H1 (cell line): ENCODE measurements around the gene PTP4A1. TPM values are rescaled to one million over a fixed set of nuclear protein-coding genes. Genes with fewer than 3 reads are reported as not detected.

ENCODE experiments used
- POLR2AphosphoS5 ChIP-seq: IDR thresholded peaks from 2 replicates; pipeline ENCODE4 v1.6.1; 2011; ENCODE audit warnings: low read depth, low read length
- RBBP5 ChIP-seq: IDR thresholded peaks from 2 replicates; pipeline ENCODE4 v1.7.1; 2012; ENCODE audit warnings: low read depth, mild to moderate bottlenecking, inconsistent platforms, low read length, moderate library complexity, borderline replicate concordance
- RFX5 ChIP-seq: IDR thresholded peaks from 2 replicates; pipeline ENCODE4 v1.6.1; 2011; ENCODE audit warnings: low read depth, low read length, improper control_type of control experiment, borderline replicate concordance
- polyA plus RNA-seq, 7 experiments: library from polyadenylated mRNA; depleted of rRNA in 3 of 7; stranded (reverse) in 5 of 7; unstranded in 2 of 7; fragments of >200 nt in 5 of 7; fragments of 200-250 nt in 2 of 7; gene quantifications; 1 replicate in 5 of 7; 2 replicates in 1 of 7; 4 replicates in 1 of 7; pipeline versions ENCODE4 v1.2.1 to v1.2.3, GENCODE V29; 2011 to 2013; ENCODE audit warnings: missing spikeins in 2 of 7, mixed read lengths in 2 of 7
- total RNA-seq: library from RNA; stranded (reverse); fragmentation: NEBNext Ultra II Directional; extraction: Animal tissue kit (Norgen Biotek cat#: 25700); gene quantifications from 2 replicates; pipeline ENCODE4 v1.2.1, GENCODE V29; 2021

The PTP4A1 gene
- total and polyA plus RNA-seq, 2 of the 8 experiments (the other 6 are each of a cell fraction or from before 2014, with no cell fraction given): 21.1 to 76.3 TPM

- TF ChIP-seq RBBP5: no peak
- no peak for TF ChIP-seq POLR2AphosphoS5
- no peak for TF ChIP-seq RFX5
- TF ChIP-seq, all 59 proteins: peak for 0
Observed at GRCh38 chr6:63523630-63524029, 48.6 kb upstream of the PTP4A1 start (continued).
